GM23338 (cell line): ENCODE results near the gene CELA2A. TPM values are rescaled to one million over a fixed set of nuclear protein-coding genes. Genes with fewer than 3 reads are reported as not detected.

Source experiments
- ATAC-seq: fragments of 200-7000 bp; cut with Tn5 transposase; 3 replicates; pipeline ENCODE4 v1.9.1; 2020
- DNase-seq: peaks from one replicate; pipeline ENCODE4 v3.0.0-alpha.2; 2015; ENCODE audit warnings: low spot score
- H2AFZ ChIP-seq: fragments of 200-600 bp; sonication (generic); 2 replicates; pipeline ENCODE4 v1.8.0; 2016; ENCODE audit warnings: antibody characterized with exemption, mild to moderate bottlenecking, moderate library complexity
- H3F3A ChIP-seq: fragments of 200-600 bp; sonication (generic); replicated peaks from 2 replicates; pipeline ENCODE4 v1.8.0; 2017; ENCODE audit warnings: antibody characterized with exemption, mixed run types, low read depth
- H3K27ac ChIP-seq: fragments of 200-600 bp; sonication (generic); 2 replicates; pipeline ENCODE4 v1.6.1; 2016; ENCODE audit warnings: low read depth
- H3K27me3 ChIP-seq: fragments of 200-600 bp; sonication (generic); 2 replicates; pipeline ENCODE4 v1.8.0; 2016; ENCODE audit warnings: mild to moderate bottlenecking, mixed run types, moderate library complexity; ENCODE audit not compliant: insufficient read depth
- H3K36me3 ChIP-seq: fragments of 200-600 bp; sonication (generic); 2 replicates; pipeline ENCODE4 v1.8.0; 2016; ENCODE audit warnings: mild to moderate bottlenecking; ENCODE audit not compliant: insufficient read depth
- H3K4me1 ChIP-seq: fragments of 200-600 bp; sonication (generic); 2 replicates; pipeline ENCODE4 v1.8.0; 2016; ENCODE audit warnings: mild to moderate bottlenecking, moderate library complexity; ENCODE audit not compliant: insufficient read depth
- H3K4me2 ChIP-seq: fragments of 200-600 bp; sonication (generic); 2 replicates; pipeline ENCODE4 v1.7.1; 2017; ENCODE audit warnings: mixed run types
- H3K4me3 ChIP-seq: fragments of 200-600 bp; sonication (generic); 2 replicates; pipeline ENCODE4 v1.6.1; 2016; ENCODE audit warnings: mixed run types
- H3K79me2 ChIP-seq: fragments of 200-600 bp; sonication (generic); replicated peaks from 2 replicates; pipeline ENCODE4 v1.8.0; 2017; ENCODE audit warnings: mild to moderate bottlenecking; ENCODE audit not compliant: insufficient read depth
- H3K9me2 ChIP-seq: fragments of 200-600 bp; sonication (generic); 2 replicates; pipeline ENCODE4 v1.8.0; 2017; ENCODE audit not compliant: insufficient read depth
- H4K20me1 ChIP-seq: fragments of 200-600 bp; sonication (generic); replicated peaks from 2 replicates; pipeline ENCODE4 v1.8.0; 2017; ENCODE audit warnings: mild to moderate bottlenecking; ENCODE audit not compliant: insufficient read depth
- H3K27ac Mint-ChIP-seq: 2 replicates; pipeline ENCODE4 v1.8.0; 2020; ENCODE audit warnings: inconsistent platforms, mild to moderate bottlenecking, moderate library complexity, mixed read lengths
- H3K27me3 Mint-ChIP-seq: 3 replicates; pipeline ENCODE4 v1.8.0; 2022; ENCODE audit warnings: low read depth, mild to moderate bottlenecking, moderate library complexity, mixed read lengths, inconsistent platforms; ENCODE audit not compliant: insufficient read depth, poor library complexity
- H3K36me3 Mint-ChIP-seq: 3 replicates; pipeline ENCODE4 v1.8.0; 2021; ENCODE audit warnings: low read depth, mild to moderate bottlenecking, inconsistent platforms, moderate library complexity, mixed read lengths
- H3K4me1 Mint-ChIP-seq: 3 replicates; pipeline ENCODE4 v1.8.0; 2020; ENCODE audit warnings: mild to moderate bottlenecking, inconsistent platforms, mixed read lengths
- H3K4me3 Mint-ChIP-seq: 3 replicates; pipeline ENCODE4 v1.8.0; 2021; ENCODE audit warnings: moderate library complexity, mild to moderate bottlenecking, inconsistent platforms, mixed read lengths
- H3K9me3 Mint-ChIP-seq: 3 replicates; pipeline ENCODE4 v1.8.0; 2020; ENCODE audit warnings: moderate library complexity, mild to moderate bottlenecking, inconsistent platforms, mixed read lengths
- CREB1 ChIP-seq: fragments of 250-450 bp; sonication (Bioruptor Pico); IDR thresholded peaks from 2 replicates; pipeline ENCODE4 v1.5.0; 2020; ENCODE audit warnings: low read depth, mild to moderate bottlenecking, moderate library complexity
- CTCF ChIP-seq, 2 experiments: fragments of 200-600 bp in 1 of 2; sonication (generic) in 1 of 2; conservative IDR thresholded peaks; 2 replicates each; pipeline versions ENCODE4 v1.5.1 to v1.6.1; 2016 to 2017; ENCODE audit warnings: antibody characterized with exemption in 2 of 2, low read depth in 2 of 2, mild to moderate bottlenecking in 2 of 2, moderate library complexity in 1 of 2
- EZH2 ChIP-seq: fragments of 200-600 bp; sonication (generic); IDR thresholded peaks from one replicate; pipeline ENCODE4 v1.8.0; 2017; ENCODE audit warnings: antibody characterized with exemption, mild to moderate bottlenecking, low read depth; ENCODE audit not compliant: unreplicated experiment
- EZH2phosphoT487 ChIP-seq: fragments of 200-600 bp; sonication (generic); IDR thresholded peaks from one replicate; pipeline ENCODE4 v1.8.1; 2018; ENCODE audit warnings: antibody characterized with exemption; ENCODE audit not compliant: unreplicated experiment
- POLR2AphosphoS5 ChIP-seq: IDR thresholded peaks from 2 replicates; pipeline ENCODE4 v1.6.1; 2016; ENCODE audit warnings: antibody characterized with exemption, low read depth
- ZNF114 ChIP-seq: fragments of 250-450 bp; sonication (Bioruptor Pico); IDR thresholded peaks from 2 replicates; pipeline ENCODE4 v1.5.0; 2020; ENCODE audit warnings: mild to moderate bottlenecking, moderate library complexity
- polyA plus RNA-seq: library from polyadenylated mRNA; unstranded; fragments of >200 nt; fragmentation: Nextera tagmentation; extraction: Ambion mirVana; gene quantifications from 2 replicates; pipeline ENCODE4 v1.2.1, GENCODE V29; 2016
- total RNA-seq: library from RNA; depleted of rRNA; stranded (reverse); fragments of >200 nt; shearing (Covaris generic); gene quantifications from 2 replicates; pipeline ENCODE4 v1.2.3, GENCODE V29; 2014
- TF ChIP-seq, protein P1 (sequence below): IDR thresholded peaks from one replicate; pipeline ENCODE4 v1.6.1; 2018; ENCODE audit warnings: antibody characterized with exemption; ENCODE audit not compliant: unreplicated experiment

The CELA2A gene
- total and polyA plus RNA-seq, 2 experiments from 2014 or later: not detected

DNA sequence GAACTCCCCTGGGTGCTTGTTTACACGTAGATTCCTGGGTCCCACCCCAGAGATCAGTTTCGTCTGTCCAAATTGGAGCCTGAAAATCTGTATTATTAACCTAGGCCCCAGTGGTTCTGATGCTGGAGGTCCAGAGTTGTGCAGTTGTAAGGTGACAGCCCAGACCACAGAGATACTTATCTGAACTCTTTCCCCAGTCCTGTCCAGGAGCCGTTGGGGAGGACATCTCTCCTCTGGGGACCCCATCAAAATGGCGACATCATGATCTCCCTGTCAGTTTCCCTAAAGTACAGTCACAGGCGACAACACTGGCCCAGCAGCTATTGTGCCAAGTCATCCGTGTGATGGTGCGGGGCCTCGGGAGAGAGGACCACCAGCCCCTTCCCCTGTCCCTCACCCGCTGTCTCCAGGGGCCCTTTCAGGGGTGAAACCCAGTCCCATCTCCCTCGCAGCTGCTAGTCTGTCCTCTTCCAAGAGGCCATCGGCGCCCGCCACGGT is 47.6 kb upstream of the CELA2A start (continued):
- TF ChIP-seq, protein P1, sequence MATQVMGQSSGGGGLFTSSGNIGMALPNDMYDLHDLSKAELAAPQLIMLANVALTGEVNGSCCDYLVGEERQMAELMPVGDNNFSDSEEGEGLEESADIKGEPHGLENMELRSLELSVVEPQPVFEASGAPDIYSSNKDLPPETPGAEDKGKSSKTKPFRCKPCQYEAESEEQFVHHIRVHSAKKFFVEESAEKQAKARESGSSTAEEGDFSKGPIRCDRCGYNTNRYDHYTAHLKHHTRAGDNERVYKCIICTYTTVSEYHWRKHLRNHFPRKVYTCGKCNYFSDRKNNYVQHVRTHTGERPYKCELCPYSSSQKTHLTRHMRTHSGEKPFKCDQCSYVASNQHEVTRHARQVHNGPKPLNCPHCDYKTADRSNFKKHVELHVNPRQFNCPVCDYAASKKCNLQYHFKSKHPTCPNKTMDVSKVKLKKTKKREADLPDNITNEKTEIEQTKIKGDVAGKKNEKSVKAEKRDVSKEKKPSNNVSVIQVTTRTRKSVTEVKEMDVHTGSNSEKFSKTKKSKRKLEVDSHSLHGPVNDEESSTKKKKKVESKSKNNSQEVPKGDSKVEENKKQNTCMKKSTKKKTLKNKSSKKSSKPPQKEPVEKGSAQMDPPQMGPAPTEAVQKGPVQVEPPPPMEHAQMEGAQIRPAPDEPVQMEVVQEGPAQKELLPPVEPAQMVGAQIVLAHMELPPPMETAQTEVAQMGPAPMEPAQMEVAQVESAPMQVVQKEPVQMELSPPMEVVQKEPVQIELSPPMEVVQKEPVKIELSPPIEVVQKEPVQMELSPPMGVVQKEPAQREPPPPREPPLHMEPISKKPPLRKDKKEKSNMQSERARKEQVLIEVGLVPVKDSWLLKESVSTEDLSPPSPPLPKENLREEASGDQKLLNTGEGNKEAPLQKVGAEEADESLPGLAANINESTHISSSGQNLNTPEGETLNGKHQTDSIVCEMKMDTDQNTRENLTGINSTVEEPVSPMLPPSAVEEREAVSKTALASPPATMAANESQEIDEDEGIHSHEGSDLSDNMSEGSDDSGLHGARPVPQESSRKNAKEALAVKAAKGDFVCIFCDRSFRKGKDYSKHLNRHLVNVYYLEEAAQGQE: no peak
- TF ChIP-seq ZNF114 (CRISPR knock-in tag) (no peak), CREB1 (no peak), EZH2 (no peak), CTCF (conservative IDR thresholded peaks at IDR 0.05; ENCODE audit: low read depth in 2 of 2) (no peak)

GRCh38 chr1:15409388-15410222 is 46.9 kb upstream of the CELA2A start, which contains the start of gene EFHD2:
Gene EFHD2 (plus strand): TSS chr1:15409888. CDS start chr1:15409972, 84 bp downstream.
- Mint-ChIP-seq H3K27ac (0 out of 2 replicates have a peak within 1 kb of the TSS, but pooled peaks have one; percentile 31), H3K9me3 (no peaks in the 10 kb centered on the region; the same call in 2 of the 3 replicates), H3K27me3 (peaks cover 28% of the 10 kb centered on the region), H3K36me3 (no peaks in the 10 kb centered on the region), H3K4me1 (peaks cover 25% of the 10 kb centered on the region), H3K4me3 (peak within 1 kb of the TSS; percentile 81)
- Histone ChIP-seq H3K27ac (no peak within 1 kb of the TSS), H2AFZ (peak within 1 kb of the TSS; percentile 99), H3K4me3 (peak within 1 kb of the TSS; percentile 79), H3K36me3 (no peaks in the 10 kb centered on the region), H3F3A (no peaks in the 10 kb centered on the region), H3K4me2 (peak within 1 kb of the TSS; percentile 91), H3K27me3 (peaks cover 24% of the 10 kb centered on the region), H4K20me1 (no peaks in the 10 kb centered on the region), H3K4me1 (peaks cover 10% of the 10 kb centered on the region), H3K79me2 (no peaks in the 10 kb centered on the region), H3K9me2 (no peaks in the 10 kb centered on the region)
- ATAC-seq: peak; percentile 84
- peak; percentile 87 for DNase-seq
- no peak for TF ChIP-seq EZH2phosphoT487
- TF ChIP-seq CREB1: peak; percentile 58
- TF ChIP-seq POLR2AphosphoS5: peak; percentile 68
